OCI-LY7 (cell line): Measurements from ENCODE around the gene MORN1. TPM values are rescaled to one million over a fixed set of nuclear protein-coding genes. Genes with fewer than 3 reads are reported as not detected.

ENCODE experiments used
- BruUV-seq: library from RNA; stranded (reverse); fragments of 400-500 nt; replicated peaks from 2 replicates; lab custom pipeline; 2021; lab: Mats Ljungman, UMichigan
- CTCF ChIA-PET: fragments of 300-600 bp; sonication (Branson Sonifier 250); formaldehyde crosslinking; loops from one replicate; lab custom pipeline; 2022; ENCODE audit warnings: antibody characterized with exemption; ENCODE audit not compliant: unreplicated experiment; lab: Charles Lee
- POLR2A ChIA-PET: fragments of 300-600 bp; sonication (Branson Sonifier 250); formaldehyde crosslinking; loops from one replicate; lab custom pipeline; 2022; ENCODE audit warnings: antibody characterized with exemption; lab: Charles Lee
- DNase-seq: peaks from one replicate; pipeline ENCODE4 v3.0.0-alpha.2; 2015; ENCODE audit warnings: low spot score
- H2AFZ ChIP-seq: fragments of 200-600 bp; sonication (generic), shearing (Covaris generic); 2 replicates; pipeline ENCODE4 v1.6.1; 2014; ENCODE audit warnings: mild to moderate bottlenecking, antibody characterized with exemption, low read length, moderate library complexity
- H3K27ac ChIP-seq: fragments of 200-600 bp; sonication (generic); 2 replicates; pipeline ENCODE4 v1.5.1; 2014; ENCODE audit warnings: mixed run types, low read depth, mild to moderate bottlenecking, moderate library complexity, low read length, inconsistent platforms; ENCODE audit not compliant: poor library complexity, severe bottlenecking
- H3K36me3 ChIP-seq: fragments of 200-600 bp; sonication (generic); 2 replicates; pipeline ENCODE4 v1.6.1; 2014; ENCODE audit warnings: mild to moderate bottlenecking, antibody characterized with exemption, low read length, moderate library complexity, mixed read lengths; ENCODE audit not compliant: insufficient read depth
- H3K4me1 ChIP-seq: fragments of 200-600 bp; sonication (generic); 2 replicates; pipeline ENCODE4 v1.5.1; 2014; ENCODE audit warnings: mild to moderate bottlenecking, low read length; ENCODE audit not compliant: insufficient read depth, poor library complexity, severe bottlenecking
- H3K4me2 ChIP-seq: fragments of 200-600 bp; sonication (generic); 2 replicates; pipeline ENCODE4 v1.6.1; 2014; ENCODE audit warnings: mild to moderate bottlenecking, low read length
- H3K4me3 ChIP-seq: fragments of 200-600 bp; sonication (generic); 2 replicates; pipeline ENCODE4 v1.5.1; 2014; ENCODE audit warnings: mild to moderate bottlenecking, low read depth, low read length; ENCODE audit not compliant: poor library complexity, severe bottlenecking
- H3K79me2 ChIP-seq: fragments of 200-600 bp; sonication (generic); 2 replicates; pipeline ENCODE4 v1.6.1; 2016; ENCODE audit warnings: low read depth, mild to moderate bottlenecking, low read length, moderate library complexity, mixed read lengths; ENCODE audit not compliant: insufficient read depth
- H3K9me2 ChIP-seq: fragments of 200-600 bp; sonication (generic); 2 replicates; pipeline ENCODE4 v1.6.1; 2016; ENCODE audit warnings: mild to moderate bottlenecking, low read length, mixed read lengths; ENCODE audit not compliant: insufficient read depth
- H3K9me3 ChIP-seq: fragments of 200-600 bp; sonication (generic); 2 replicates; pipeline ENCODE4 v1.6.1; 2014; ENCODE audit warnings: mild to moderate bottlenecking, mixed run types, low read length, mixed read lengths
- H4K20me1 ChIP-seq: fragments of 200-600 bp; sonication (generic); 2 replicates; pipeline ENCODE4 v1.6.1; 2014; ENCODE audit warnings: mild to moderate bottlenecking, antibody characterized with exemption, low read length, moderate library complexity, mixed read lengths; ENCODE audit not compliant: insufficient read depth
- CTCF ChIP-seq: fragments of 200-600 bp; sonication (generic); conservative IDR thresholded peaks from 2 replicates; pipeline ENCODE4 v1.5.1; 2014; ENCODE audit warnings: mild to moderate bottlenecking, antibody characterized with exemption, low read length, moderate library complexity, mixed read lengths
- EZH2phosphoT487 ChIP-seq: fragments of 200-600 bp; sonication (generic); IDR thresholded peaks from 2 replicates; pipeline ENCODE4 v1.6.1; 2018; ENCODE audit warnings: low read depth, borderline replicate concordance, mild to moderate bottlenecking, mixed run types, antibody characterized with exemption, low read length, moderate library complexity, mixed read lengths
- intact Hi-C: fragments of 100-400 bp; cut with micrococcal nuclease; formaldehyde crosslinking; loops from one replicate; pipeline ENCODE4 v1.10.0; 2022; ENCODE audit not compliant: unreplicated experiment
- total RNA-seq, 2 experiments: library from RNA; depleted of rRNA in 1 of 2; stranded (reverse); fragments of >200 nt in 1 of 2; shearing (Covaris generic) in 1 of 2; gene quantifications; 2 replicates each; pipeline ENCODE4 v1.2.3, GENCODE V29; 2014 to 2022

MORN1 gene
- total RNA-seq, 2 experiments from 2014 or later = 13.1 to 29.7 TPM

- ChIA-PET POLR2A (no interaction called here), CTCF (no interaction called here)
- no TSS peak for BruUV-seq
- Histone ChIP-seq H4K20me1 (no peaks in the 10 kb centered on the region), H3K9me3 (no peaks in the 10 kb centered on the region), H3K79me2 (no peaks in the 10 kb centered on the region), H3K27ac (no peak overlapping the region), H3K36me3 (no peaks in the 10 kb centered on the region; the same call in 1 of the 2 replicates), H2AFZ (no peak overlapping the region), H3K4me3 (no peak overlapping the region), H3K4me2 (no peak overlapping the region), H3K9me2 (no peaks in the 10 kb centered on the region), H3K4me1 (no peaks in the 10 kb centered on the region)
- TF ChIP-seq CTCF = no peak
- no peak for TF ChIP-seq EZH2phosphoT487
- no peak for DNase-seq
- intact Hi-C loops = no loop called here
Measured at GRCh38 chr1:2277741-2278488, 113.4 kb downstream of the MORN1 start.

GRCh38 chr1:2276803-2277580 lies 114.4 kb downstream of the MORN1 start:
- no peaks in the 10 kb centered on the region for H4K20me1 ChIP-seq
- TF ChIP-seq EZH2phosphoT487 = no peak
- TF ChIP-seq CTCF = no peak
- H3K9me3 ChIP-seq = no peaks in the 10 kb centered on the region
- H3K36me3 ChIP-seq = no peaks in the 10 kb centered on the region; the same call in 1 of the 2 replicates
- H3K4me1 ChIP-seq = no peaks in the 10 kb centered on the region
- H3K4me2 ChIP-seq = no peak overlapping the region
- POLR2A ChIA-PET = no interaction called here
- CTCF ChIA-PET = no interaction called here
- H3K4me3 ChIP-seq = no peak overlapping the region
- H3K9me2 ChIP-seq = no peaks in the 10 kb centered on the region
- no peak overlapping the region for H2AFZ ChIP-seq
- DNase-seq = no peak
- intact Hi-C loops = no loop called here
- BruUV-seq = no TSS peak
- H3K79me2 ChIP-seq = no peaks in the 10 kb centered on the region
- no peak overlapping the region for H3K27ac ChIP-seq
